Measurements from ENCODE around the gene SQOR. TPM values are rescaled to one million over a fixed set of nuclear protein-coding genes. Genes with fewer than 3 reads are reported as not detected.
A peak's percentile ranks its signal among the peaks of the same experiment; 100 is the strongest.

Gene SQOR
- 58.2 and 82.8 TPM in 2 replicates for total RNA-seq (2014; rRNA removed; shearing (Covaris generic); ENCODE audit: low replicate concordance)

DNA sequence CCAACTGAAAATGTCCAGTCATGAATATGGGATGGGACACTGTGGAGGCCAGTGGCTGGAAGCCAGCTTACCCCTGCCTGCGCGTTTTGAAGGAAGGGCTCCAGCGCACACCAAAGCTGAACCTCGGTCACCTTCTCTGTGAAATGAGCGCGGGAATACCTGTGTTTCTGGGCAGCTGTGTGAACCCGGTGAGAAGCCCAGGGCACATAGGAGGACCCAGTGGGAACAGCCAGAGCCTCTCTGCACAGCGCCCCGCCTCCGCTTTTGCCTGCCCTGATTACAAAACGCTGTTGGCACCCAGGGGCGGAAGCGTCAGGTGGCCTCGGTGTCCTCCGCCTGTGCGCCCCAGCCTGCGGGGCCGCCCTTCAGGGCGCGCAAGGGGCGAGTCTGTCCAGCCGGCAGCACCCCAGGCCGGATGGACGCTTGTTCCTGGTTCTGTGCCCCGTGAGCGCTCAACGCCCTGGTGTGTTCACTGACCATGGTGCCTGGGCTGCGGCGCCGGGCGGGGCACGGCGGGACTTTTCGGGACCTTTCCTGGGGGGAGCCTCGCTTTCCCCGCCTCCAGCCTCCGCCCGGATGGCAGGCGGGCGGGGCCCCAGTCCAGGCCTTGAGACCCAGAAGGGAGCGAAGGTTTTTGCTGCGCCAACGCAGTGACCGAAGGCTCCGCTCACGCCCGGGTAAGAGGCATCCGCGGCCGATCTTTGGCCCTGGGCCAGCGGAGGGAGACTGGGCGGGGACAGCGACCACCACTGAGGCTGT is at the start of gene SQOR:
Gene SQOR (plus strand): TSS at position 598 of the 759 bp plus-strand sequence. CDS start 23,895 bp downstream, outside the sequence.
- DNase-seq, result peak; percentile 85
- no peaks in the 10 kb centered on the region for H3K9me3 ChIP-seq
- H3K27me3 ChIP-seq, result no peaks in the 10 kb centered on the region
- no peaks in the 10 kb centered on the region for H3K36me3 ChIP-seq
- peak within 1 kb of the TSS; percentile 78 for H3K4me3 ChIP-seq

GRCh38 chr15:45585069-45585791 is 49.6 kb upstream of the SQOR start:
- Histone ChIP-seq H3K9me3 (no peaks in the 10 kb centered on the region), H3K36me3 (peaks cover 5% of the 10 kb centered on the region), H3K27me3 (0 out of 2 replicates have a peak, but pooled peaks cover 2% of the 10 kb centered on the region), H3K4me3 (no peak overlapping the region)
- no peak for DNase-seq

GRCh38 chr15:45586125-45586524 is 48.7 kb upstream of the SQOR start:
- no peaks in the 10 kb centered on the region for H3K27me3 ChIP-seq
- peaks cover 5% of the 10 kb centered on the region for H3K36me3 ChIP-seq
- DNase-seq, result no peak
- H3K4me3 ChIP-seq, result peak overlapping the region; percentile 98
- no peaks in the 10 kb centered on the region for H3K9me3 ChIP-seq

DNA sequence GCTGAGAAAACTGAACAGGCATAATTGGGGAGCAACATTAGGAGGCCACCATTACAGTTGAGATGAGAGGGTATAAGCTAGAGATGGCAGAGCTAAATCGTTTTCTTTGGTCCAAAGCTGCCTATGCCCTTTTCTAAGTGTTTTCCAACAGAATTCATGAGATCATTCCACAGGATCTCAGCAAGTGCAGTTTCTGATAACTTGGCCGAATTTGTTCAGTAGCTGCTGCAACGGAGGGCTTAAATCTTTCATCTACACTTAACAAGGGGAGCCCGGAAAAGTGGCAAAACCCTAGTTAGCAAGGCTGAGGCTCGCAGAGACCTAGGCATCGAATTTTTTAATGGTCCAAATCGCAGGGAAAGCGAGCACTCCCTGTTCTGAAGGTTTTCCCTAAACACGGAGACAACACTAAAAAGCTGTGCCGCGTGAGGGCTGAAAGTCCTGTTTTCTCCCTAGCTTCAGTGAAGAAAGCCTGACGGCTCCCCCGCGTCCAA is 48.2 kb upstream of the SQOR start:
- H3K36me3 ChIP-seq, result peaks cover 5% of the 10 kb centered on the region
- no peak for DNase-seq

GRCh38 chr15:45587095-45587862 is 47.5 kb upstream of the SQOR start, which contains the start of gene BLOC1S6:
Gene BLOC1S6, plus strand, starts transcription at chr15:45587379. Its CDS starts 65 bp downstream, at chr15:45587444.
- H3K27me3 ChIP-seq, result no peaks in the 10 kb centered on the region
- peak within 1 kb of the TSS; percentile 98 for H3K4me3 ChIP-seq
- H3K9me3 ChIP-seq, result no peaks in the 10 kb centered on the region
- H3K36me3 ChIP-seq, result peaks cover 7% of the 10 kb centered on the region
- peak; percentile 88 for DNase-seq

More for the DNA sequence above, 48.2 kb upstream of the SQOR start:
- no peaks in the 10 kb centered on the region for H3K27me3 ChIP-seq
- H3K9me3 ChIP-seq, result no peaks in the 10 kb centered on the region
- H3K4me3 ChIP-seq, result peak overlapping the region; percentile 98

DNA sequence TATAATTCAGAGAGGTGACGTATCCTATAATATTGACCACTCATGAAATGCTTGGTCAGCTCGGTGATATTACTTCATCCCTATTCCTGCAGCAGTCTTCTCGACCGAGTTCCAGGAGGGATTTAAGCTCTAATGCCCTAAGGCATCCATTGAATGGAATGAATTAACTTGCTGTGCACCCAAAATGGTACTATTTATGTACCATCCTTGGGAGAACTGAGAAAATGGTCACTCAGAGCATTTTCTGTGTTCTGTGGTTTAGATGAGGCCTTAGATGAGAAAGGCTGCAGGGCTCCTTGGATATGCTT is 47.0 kb upstream of the SQOR start:
- peaks cover 13% of the 10 kb centered on the region for H3K36me3 ChIP-seq

GRCh38 chr15:45588219-45588875 is 46.5 kb upstream of the SQOR start:
- DNase-seq, result no peak
- peak overlapping the region; percentile 98 for H3K4me3 ChIP-seq
- H3K9me3 ChIP-seq, result no peaks in the 10 kb centered on the region
- H3K36me3 ChIP-seq, result peaks cover 16% of the 10 kb centered on the region
- H3K27me3 ChIP-seq, result no peaks in the 10 kb centered on the region

More for the DNA sequence above, 47.0 kb upstream of the SQOR start:
- no peak for DNase-seq
- Histone ChIP-seq H3K4me3 (peak overlapping the region; percentile 98), H3K9me3 (no peaks in the 10 kb centered on the region), H3K27me3 (no peaks in the 10 kb centered on the region)

DNA sequence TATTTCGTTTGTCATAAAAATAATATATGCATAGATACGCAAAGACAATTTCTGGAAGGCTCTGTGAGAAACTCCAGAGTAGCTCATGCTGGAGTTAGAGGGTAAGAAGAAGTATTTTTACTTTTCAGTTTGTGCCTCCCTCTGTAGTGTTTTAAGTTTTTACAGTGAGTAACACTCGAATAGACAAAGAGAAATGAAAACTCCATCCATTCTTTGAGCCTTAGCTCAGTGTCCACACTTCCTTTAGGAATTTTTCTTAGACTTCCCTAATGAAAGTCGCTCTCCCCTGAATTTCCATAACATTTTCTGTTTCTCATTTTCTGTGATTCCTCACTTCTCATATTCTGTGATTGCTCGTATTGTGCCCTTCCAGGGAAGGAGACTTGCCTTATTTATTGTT is 45.6 kb upstream of the SQOR start:
- no peak for DNase-seq
- no peaks in the 10 kb centered on the region for H3K9me3 ChIP-seq
- no peaks in the 10 kb centered on the region for H3K27me3 ChIP-seq
- peaks cover 22% of the 10 kb centered on the region for H3K36me3 ChIP-seq
- no peak overlapping the region; the same call in none of the 2 replicates for H3K4me3 ChIP-seq

- Histone ChIP-seq H3K36me3 (peaks cover 51% of the 10 kb centered on the region), H3K9me3 (0 out of 2 replicates have a peak, but pooled peaks cover 2% of the 10 kb centered on the region), H3K4me3 (no peak overlapping the region), H3K27me3 (no peaks in the 10 kb centered on the region)
- no peak for DNase-seq
Measured at GRCh38 chr15:45594319-45594718, 40.5 kb upstream of the SQOR start.

- no peak overlapping the region for H3K4me3 ChIP-seq
- no peak for DNase-seq
- H3K36me3 ChIP-seq, result peaks cover 51% of the 10 kb centered on the region
- no peaks in the 10 kb centered on the region for H3K27me3 ChIP-seq
- H3K9me3 ChIP-seq, result 0 out of 2 replicates have a peak, but pooled peaks cover 2% of the 10 kb centered on the region
Measured at GRCh38 chr15:45594835-45595530, 39.8 kb upstream of the SQOR start.

DNA sequence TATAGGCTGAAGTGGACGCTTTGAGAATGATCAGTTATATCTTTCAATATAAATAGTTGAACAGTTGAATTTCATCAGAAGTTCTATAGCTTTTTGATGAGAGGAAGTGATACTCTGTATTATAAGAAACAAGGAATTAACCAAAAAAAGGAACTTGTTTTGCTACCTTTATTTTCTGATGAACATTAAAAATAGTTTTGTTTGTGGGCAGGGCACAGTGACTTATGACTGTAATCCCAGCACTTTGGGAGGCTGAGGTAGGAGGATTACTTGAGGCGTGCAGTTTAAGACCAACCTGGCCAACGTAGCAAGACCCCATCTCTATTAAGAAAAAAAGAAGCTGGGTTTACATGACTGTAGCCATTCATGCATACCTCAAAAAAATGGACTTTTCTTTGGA is 30.9 kb upstream of the SQOR start:
- H3K9me3 ChIP-seq, result no peaks in the 10 kb centered on the region
- DNase-seq, result no peak
- peaks cover 28% of the 10 kb centered on the region for H3K36me3 ChIP-seq
- no peak overlapping the region for H3K4me3 ChIP-seq
- no peaks in the 10 kb centered on the region for H3K27me3 ChIP-seq

DNA sequence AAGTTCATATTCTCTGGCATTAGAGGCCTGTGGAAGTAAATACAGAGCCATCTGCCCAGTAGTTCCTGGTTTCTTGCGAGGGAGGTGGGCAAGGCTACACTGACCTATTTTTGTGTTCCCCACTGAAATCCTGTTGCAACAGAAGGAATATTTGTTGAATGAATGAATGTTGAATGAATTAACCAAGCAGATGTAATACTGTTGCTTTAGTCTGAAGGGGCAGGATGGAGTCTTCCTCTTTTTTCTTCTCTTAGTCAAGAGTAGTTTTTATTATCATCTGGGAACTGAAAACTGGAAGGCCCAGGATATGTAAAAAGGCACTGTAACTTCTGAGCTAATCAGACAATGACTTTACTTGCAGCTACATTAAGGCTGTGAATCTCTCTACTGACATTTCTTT is 30.5 kb upstream of the SQOR start:
- H3K4me3 ChIP-seq, result no peak overlapping the region
- no peaks in the 10 kb centered on the region for H3K27me3 ChIP-seq
- H3K36me3 ChIP-seq, result peaks cover 28% of the 10 kb centered on the region
- no peaks in the 10 kb centered on the region for H3K9me3 ChIP-seq
- no peak for DNase-seq

DNA sequence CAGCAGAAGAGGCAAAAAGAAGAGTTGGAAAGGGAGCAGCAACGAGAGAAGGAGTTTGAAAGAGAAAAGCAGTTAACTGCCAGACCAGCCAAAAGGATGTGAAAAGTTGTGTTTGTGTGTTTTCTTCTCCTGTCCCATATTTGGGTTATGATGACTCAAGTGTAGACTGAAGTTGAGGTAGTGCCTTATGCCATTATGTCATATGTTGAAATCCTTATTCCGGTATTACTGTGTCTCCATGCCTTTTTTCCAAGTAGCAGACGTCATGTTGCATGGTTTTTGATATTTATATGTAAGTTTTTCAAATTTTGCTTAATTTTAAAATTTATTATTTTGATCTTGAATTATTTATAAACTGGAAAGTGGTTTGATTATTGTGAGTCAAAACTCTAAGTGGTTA is 28.4 kb upstream of the SQOR start:
- peaks cover 18% of the 10 kb centered on the region for H3K36me3 ChIP-seq
- H3K27me3 ChIP-seq, result no peaks in the 10 kb centered on the region
- H3K4me3 ChIP-seq, result no peak overlapping the region
- DNase-seq, result no peak
- H3K9me3 ChIP-seq, result no peaks in the 10 kb centered on the region

DNA sequence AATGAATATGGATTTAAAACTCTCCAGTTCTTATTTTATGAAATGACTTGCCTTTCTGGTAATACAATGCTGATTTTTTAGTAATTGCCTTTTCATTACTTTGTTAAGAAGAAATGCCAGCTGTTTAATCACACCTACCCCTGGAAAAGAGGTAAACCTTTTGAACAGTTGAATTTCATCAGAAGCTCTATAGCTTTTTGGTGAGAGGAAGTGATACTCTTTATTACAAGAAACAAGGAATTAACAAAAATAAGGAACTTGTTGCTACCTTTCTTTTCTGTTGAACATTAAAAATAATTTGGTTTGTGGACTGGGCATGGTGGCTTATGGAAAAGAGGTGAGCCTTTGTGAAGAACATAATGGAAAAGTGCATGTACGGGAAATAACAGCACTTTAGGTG is 28.0 kb upstream of the SQOR start:
- Histone ChIP-seq H3K4me3 (no peak overlapping the region), H3K27me3 (no peaks in the 10 kb centered on the region), H3K36me3 (peaks cover 18% of the 10 kb centered on the region), H3K9me3 (no peaks in the 10 kb centered on the region)
- no peak for DNase-seq

DNA sequence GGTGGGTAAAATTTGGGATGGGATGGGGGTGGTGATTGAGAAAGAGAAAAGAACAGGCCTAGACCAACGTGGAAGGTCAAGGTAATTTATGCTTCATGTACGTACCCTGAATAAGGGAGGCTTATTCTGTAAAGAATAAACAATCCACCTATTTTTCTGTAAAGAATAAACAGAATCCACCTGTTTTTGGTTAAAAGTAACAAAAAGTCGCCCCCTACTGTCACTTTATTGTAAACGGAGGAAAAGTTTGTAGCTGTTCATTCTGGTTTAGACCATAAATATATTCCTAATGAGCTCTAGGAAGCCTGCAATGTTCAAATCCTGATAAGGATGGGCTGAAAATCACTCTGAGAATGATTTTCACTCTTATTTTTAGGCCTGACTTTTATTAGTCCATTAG is 23.5 kb upstream of the SQOR start:
- no peaks in the 10 kb centered on the region for H3K27me3 ChIP-seq
- peaks cover 10% of the 10 kb centered on the region for H3K36me3 ChIP-seq
- no peak overlapping the region for H3K4me3 ChIP-seq
- no peak for DNase-seq
- H3K9me3 ChIP-seq, result no peaks in the 10 kb centered on the region

All from MG63 (cell line).